HG03521 (cell line): ENCODE results near the gene ADSS1.
"Not testable (repeated sequence)": the region's sequence is repeated elsewhere in the genome, so short reads cannot be mapped to it uniquely, and the experiment has no call there.

ENCODE experiments used
- ATAC-seq: cut with Tn5 transposase; IDR thresholded peaks from one replicate; pipeline ENCODE4 v1.9.1; 2021; ENCODE audit warnings: mild to moderate bottlenecking, moderate library complexity; ENCODE audit not compliant: unreplicated experiment

Gene ADSS1

DNA sequence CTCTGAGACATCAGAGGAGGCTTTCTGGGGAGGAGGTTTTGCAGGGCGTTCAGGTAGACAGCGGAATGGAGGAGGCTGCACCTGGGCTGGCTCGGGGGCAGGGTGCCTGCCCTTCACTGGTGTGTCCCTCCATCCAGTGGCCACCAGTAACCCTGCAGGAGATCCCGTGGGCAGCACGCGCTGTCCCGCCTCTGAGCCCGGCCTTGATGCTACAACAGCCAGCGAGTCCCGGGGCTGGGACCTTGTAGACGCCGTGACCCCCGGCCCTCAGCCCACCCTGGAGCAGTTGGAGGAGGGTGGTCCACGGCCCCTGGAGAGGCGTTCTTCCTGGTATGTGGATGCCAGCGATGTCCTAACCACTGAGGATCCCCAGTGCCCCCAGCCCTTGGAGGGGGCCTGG lies 10.0 kb upstream of the ADSS1 start:
- no peak for ATAC-seq

DNA sequence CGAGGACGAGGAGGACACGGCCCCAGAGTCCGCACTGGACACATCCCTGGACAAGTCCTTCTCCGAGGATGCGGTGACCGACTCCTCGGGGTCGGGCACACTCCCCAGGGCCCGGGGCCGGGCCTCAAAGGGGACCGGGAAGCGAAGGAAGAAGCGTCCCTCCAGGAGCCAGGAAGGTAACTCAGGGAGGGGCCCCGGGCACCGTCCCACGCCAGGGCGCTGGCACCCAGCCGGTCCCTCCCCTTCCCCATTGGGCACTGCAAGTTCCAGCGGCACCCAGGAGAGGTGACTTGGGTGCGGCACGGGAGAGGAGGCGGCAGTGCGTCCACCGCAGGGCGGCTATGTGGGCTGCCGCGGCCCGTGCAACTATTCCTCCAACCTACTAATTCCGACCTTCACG lies 9.3 kb upstream of the ADSS1 start:
- no peak for ATAC-seq

DNA sequence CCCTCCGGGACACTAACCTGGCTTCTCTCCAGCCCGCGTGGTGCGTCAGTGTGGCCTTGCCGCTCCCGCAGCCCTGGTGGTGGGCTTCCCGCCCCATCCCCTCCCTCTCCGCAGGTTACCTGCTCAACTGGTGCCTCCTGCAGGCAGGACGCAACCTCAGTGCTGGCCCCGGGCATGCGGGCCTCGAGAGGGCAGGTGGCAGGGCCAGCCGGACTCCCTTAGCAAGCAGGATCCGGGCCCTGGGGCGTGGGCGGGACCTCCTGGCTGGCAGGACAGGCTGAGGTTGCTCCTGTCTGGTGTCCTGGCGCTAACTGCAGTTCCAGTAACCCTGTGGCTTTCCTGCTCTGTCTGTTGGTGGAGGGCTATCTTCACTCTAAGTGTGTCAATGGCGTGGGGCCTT lies 8.6 kb upstream of the ADSS1 start:
- no peak for ATAC-seq

DNA sequence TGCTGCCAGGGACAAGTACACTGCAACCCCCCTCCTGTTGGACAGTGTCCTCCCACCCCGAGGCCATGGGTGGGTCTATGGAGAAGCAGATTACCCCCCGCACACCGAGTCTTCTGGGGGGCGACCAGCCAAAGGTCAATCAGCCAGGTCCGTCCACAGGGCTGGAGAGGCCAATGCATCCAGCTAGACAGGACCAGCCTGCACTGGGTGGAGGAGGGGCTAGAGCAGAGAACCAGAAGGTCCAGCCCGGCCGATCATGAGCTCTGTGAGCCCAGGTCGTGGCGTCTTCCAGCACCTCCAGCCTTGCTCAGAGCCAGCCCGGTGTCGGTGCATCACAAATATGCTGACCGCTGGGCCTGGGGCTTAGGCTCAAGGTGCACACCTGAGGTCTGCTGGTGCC lies 8.2 kb upstream of the ADSS1 start:
- ATAC-seq, result no peak

DNA sequence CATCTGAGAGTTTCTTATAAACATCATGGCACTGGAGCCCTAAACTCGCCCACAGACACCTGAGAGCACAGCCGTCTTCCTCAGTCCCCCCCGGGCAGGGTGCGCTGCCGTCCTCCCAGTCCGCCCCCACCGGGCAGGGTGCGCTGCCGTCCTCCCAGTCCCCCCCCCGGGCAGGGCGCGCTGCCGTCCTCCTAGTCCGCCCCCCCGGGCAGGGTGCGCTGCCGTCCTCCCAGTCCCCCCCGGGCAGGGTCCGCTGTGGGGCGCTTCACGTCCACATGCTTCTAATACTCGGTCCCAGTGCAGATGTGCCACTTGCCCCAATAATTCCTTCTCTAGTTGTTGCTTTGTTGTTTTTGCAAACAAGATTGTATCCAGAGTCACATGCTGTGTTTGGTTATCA lies 6.9 kb upstream of the ADSS1 start:
- ATAC-seq, result no peak

DNA sequence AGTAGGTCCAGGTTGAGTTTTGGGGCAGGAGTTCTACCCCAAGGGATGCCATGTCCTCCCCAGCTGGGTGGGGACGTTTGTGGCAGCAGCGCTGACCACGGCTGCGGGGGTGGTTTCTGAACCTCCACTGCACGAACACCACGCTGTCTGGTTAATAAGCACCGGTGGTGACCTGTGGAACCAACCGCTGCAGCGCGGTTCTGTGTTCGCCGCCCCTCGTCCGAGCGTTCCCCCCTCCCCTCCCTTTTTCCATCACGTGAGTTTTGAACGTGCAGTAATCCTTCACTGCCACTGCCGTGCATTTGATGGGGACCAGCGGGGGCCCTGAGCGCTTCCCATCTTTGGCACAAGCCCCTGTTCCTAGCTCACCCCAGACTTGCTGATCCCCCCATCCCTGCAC lies 6.4 kb upstream of the ADSS1 start:
- ATAC-seq, result no peak

DNA sequence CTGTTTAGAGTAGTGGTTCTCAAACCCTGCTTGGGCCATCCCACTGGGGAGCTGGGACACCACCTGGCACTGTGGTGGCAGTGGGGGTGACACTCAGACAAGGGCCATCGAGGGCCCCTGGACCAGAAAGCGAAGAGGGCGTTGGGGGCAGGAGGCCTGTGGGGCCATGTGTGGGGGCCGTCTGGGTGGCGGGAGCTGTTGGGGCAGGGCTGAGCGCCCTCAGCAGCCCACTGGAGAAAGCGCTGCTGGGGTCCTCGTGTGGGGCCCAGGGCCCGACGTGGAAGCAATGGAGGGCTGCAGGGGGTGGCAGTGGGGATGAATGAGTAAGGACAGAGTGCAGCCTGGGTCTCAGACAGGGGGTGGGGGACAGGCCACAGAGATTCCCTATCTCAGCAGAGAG lies 5.9 kb upstream of the ADSS1 start:
- ATAC-seq, result no peak

DNA sequence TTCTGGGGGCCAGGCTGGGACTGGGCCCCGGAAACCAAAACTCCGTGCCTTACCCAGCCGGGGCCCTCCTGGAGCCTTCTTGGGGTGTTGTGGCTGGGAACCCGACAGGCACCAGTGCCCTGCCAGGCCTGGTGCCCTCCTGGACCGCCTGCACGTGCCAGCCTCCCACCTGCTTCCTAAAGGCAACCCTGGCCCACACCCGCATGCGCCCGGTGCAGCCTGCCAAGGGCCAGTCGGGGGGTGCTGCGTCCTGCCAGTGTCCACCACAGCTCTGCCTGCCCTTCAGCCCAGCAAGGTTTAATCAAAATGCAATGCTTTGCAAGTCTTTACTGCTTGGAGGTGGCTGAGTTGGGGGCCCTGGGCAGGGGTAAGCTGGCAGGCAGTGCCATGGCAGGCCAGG lies 5.2 kb upstream of the ADSS1 start:
- ATAC-seq, result no peak

DNA sequence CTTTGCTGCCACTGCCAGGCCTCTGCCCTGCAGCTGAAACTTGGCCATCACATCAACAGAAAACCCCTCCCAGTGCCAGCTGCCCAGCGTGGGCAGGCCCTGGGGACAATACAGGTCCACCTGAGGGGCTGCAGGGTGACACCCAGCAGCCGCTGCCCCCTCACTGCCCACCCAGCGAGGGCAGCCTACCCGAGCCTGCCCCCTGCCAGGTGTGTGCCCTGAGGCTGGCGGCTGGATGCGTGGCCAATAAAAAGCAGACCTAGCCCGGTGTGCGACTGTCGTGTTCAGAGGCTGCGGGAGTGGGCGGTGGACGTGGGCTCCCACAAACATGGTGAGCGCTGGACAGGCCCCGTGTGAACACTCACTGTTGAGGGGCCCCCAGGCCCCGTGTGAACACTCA lies 4.7 kb upstream of the ADSS1 start:
- ATAC-seq, result no peak

DNA sequence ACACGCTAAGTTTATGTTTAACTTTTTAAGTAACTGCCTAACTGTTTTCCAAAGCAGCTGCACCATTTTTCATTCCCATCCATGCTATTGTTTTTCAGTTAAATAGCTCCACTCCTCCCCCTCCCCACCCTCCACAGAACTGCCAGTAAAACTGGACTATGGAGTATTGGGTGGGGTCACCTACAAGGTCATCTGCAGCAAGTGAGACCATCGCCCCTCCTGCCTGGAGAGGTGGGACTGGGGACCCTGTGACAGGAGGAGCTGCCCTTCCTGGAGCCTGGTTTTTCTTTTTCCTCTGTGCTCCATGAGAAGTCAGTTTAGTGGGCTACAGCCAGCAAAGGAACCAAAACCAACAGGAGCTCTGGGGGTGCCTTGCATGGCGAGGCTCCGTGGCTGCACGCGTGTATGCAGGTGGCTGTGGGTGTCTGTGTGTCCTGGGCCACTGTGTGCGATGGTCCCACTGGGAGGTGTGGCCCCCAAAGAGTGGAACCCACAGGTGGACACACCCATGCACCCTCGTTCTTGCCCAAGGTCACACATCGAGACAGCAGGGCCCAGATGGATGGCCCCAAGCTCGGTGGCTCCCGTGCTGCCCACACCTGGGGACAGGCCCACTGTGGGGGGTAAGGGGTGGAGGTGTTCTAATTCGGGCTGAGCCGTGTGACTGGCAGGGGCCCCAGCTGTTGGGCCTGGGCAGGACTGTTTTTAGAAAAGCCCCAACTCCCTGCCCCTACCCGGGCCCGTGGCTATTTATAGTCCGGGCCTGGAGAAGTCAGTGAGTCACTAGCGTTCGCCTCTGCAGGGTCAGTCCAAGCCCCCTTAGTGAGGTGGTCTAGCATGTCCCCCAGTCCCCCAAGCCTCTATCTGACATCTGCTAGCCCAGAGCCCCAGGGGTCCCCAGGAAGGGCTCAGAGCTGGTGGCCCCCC lies 2.3 kb upstream of the ADSS1 start:
- no peak for ATAC-seq

DNA sequence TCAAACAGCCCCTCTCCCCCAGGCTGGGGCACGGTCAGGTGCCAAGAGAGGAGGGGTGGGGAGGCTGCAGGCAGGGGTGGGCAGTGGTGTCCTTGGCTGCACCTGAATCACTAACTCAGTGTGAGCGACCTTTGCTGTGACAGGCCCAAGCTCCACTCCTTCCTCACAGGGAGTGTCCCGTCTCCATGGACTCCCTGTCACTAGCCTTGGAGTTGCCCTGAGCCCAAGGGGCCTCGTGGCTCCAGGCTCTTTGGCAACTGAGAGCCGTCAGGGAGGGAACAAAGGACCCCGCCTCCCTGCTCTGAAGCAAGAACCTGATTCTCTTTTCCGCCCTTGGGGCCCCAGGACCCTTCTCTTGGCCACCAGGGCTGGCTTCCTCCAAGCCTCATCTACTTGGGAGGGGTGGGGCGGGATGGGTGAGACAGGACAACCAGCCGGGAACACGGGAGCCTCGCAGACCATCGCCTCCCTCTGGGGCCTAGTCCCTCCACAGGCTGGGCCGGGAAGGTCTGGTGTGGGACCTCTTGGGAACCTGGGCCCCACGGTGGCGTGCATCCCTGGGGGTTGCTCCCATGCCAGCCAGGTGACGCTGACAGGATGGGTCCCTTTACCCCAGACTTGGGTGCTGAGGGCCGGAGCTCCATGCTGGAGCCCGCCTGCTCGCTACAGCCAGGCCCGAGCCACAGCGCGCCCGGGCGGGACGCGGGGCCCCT lies 935 bp upstream of the ADSS1 start:
- ATAC-seq, result no peak

DNA sequence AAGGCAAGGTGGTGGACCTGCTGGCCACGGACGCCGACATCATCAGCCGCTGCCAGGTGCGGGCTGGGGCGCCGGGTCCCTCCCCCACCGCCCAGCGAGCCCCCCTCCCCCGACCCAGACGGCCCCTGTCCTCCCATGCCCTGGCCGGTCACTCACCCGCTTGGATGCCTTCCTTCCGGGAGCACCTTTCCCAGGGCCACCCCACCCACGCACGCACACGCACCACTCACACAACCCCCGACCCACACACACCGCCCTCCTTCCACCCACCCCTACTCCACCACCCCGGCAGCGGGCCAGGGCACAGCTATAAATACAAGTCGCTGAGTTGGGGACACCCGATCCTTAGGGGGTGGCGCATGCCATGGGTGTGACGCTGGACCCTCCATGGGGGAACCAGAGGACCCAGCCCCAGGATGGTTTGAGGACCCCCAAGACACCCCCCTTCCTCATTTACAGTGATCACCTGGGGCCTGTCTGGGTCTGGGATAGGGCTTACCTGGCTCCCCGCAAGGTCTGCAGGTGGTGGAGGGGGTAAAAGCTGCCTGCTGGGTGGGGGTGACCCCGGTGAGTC lies 465 bp downstream of the ADSS1 start:
- ATAC-seq, result no peak

DNA sequence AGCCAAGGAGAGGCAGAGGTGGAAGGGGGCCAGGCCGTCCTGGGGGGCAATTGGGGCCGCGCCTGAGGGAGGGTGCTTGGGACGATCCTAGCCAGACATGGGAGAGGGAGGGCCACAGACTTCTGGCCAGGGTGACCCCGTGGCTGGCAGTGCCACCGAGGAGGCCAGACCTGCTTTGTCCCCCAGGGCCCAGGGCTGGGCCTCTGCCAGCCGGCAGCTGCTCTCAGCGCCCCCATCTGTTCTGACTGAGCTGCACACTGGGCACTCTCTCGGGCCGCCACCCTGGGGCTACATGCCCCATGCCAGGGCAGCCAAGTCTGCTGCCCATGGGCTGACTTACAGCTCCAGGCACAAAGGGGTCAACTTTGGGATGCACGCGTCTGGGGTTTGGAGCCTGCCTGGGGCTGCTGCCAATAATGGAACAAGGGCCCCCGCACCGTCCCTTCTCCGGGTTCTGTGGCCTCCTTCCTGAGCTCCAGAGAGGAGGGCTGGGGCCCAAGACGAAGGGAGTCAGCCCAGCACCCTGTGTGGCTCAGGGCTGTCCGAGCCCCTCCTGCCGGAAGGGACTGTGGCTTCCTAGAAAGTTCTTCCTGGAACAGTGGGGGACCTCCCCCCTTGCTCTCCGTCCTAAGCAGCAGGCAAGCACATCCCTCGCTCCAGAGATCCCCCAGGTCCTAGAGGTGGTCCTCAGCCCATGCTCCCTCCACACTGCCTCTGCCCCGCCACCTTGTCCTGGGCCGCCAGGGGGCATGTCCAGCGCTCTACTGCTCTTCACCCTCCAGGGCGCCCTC lies 1.1 kb downstream of the ADSS1 start:
- no peak for ATAC-seq

DNA sequence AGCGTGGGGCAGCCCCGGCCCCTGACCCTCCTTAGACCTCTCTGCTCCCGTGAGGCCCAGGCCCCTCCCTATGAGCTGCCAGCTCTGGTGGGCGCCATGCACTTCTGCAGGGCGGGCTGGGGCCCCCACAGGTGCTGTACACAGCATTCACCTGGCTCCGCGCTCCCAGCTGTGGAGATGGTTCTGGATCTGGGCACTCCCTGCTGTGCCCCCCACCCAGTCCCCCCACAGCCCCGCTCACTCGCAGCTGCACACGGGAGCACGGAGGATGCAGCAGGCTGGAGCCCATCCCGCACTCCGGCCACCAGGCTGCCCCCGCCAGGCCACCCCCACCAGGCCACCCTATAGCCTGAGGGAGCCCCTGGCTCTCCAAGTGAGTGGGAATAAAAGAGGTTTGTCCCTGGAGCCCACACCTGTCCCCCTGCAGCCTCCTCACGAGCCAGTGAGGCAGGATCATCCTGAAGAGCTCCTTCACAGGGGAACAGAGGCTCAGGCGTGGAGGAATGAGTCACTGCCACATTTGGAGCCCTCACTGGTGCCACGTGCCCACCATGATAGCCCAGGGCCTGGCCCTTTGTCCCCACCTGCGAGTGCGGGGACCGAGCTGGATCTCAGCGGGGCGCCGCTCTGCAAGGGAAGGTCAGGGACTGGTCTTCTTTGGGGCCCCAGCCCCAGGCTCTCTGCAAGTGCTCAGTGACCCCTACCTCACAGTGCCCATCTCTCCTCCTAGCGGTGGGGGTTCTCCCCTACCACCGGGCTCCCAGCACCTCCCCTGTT lies 1.9 kb downstream of the ADSS1 start:
- no peak for ATAC-seq

DNA sequence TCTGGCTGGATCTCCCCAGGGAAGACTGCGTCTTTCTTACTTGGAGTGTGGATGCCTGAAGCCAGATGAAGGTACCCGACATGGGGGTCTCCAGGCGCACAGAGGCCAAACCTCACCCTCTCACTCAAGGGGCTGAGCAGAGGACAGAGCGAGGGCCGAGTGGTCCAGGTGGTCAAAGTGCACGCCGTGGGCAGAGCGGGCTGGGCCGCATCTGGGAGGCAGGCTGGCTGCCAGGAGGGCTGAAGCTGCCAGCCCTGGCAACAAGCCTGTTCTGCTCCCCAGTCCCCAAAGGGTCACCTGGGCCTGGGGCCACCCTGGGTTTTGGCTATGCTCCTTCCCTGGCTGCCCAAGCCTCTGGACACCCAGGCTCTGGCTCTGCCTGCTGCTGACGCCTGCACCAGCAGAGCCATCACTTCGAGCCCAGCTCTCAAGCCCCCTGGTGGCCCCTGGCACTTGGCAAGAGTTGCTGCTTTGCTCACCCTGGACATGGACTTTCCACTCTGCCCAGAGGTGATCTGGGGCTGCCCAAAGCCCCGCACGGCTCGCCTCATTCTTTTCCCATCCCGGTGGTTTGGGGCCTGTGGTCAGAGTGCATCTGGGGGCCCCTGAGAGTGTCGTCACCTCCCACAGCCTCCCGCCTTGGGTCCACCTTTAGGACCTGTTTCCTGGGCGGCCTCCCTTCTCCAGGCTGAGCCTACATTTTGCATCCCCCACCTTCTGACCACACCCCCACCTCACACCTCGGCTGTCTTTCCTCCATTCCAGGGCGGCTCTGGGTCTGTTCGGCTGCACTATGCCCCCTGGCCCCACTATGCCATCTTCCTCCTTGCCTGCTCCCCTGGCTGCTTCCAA lies 2.8 kb downstream of the ADSS1 start:
- ATAC-seq, result no peak

DNA sequence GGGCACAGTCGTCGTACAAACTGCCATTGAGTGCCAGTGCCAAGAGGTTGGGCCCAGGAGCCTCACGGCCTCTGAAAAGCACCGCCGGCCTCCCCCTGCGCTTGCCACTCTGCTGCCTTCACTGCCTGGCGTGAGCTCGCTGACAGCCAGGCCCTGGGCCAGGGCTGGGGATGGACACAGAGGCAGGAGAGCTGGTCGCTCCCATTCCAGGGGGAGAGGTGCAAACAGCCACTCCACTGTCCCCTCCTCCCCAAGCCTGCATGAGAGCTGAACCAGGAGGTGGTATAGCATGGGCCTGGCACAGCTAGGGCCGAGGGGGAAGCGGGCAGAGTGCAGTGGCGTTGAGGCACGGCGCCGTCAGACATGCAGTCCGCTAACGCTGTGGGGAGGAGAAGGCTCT lies 4.6 kb downstream of the ADSS1 start:
- ATAC-seq, result no peak

DNA sequence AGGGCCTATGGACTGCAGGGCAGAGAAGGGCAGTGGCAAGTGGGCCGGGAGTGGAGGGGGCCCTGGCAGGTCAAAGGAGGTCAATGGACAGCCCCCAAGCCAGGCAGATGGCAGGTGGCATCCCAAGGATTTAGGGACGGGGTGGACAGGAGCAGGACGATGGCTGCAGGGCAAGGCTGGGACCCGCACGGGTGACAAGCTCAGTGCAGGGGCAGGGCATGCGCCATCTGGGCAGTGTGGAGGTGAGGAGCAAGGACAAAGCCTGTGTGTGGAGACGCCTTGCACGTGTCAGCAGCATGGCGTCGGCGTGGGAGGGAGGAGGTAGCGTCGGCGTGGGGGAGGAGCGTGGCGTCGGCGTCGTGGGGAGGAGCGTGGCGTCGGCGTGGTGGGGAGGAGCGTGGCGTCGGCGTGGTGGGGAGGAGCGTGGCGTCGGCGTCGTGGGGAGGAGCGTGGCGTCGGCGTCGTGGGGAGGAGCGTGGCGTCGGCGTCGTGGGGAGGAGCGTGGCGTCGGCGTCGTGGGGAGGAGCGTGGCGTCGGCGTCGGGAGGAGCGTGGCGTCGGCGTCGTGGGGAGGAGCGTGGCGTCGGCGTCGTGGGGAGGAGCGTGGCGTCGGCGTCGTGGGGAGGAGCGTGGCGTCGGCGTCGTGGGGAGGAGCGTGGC lies 5.3 kb downstream of the ADSS1 start:
- ATAC-seq, result not testable (repeated sequence)

DNA sequence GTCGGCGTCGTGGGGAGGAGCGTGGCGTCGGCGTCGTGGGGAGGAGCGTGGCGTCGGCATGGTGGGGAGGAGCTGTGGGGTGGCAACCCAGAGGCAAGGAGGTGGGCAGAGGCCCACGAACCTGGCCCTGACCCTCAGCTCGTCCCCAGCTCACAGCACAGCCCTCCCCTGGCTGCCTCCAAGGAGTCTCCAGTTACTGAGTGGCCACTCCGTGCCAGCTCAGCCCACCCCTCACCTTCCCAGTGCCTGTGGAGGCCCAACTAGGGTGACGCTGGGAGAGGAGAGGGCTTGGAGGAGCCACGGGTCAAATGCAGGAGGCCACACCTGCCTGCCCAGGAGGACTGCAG lies 5.8 kb downstream of the ADSS1 start:
- ATAC-seq, result no peak

DNA sequence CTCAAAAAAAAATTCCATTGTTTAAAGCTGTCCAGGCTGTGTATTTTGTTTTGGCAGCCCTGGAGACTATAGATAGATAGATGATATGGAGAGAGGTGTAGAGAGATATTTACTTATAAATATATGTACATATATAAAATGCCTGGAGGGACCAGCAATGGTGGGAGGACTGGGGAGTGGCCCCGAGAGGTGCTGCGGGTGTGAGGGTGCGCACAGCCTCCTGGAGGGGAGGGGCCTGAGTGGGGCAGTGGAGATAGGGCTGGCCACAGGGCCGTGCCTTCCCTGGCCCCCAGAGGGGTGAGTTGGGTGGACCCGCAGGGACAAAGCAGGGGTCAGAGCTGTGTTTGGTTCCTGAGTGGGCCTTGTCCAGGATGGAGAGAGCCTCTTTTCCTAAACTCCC lies 6.5 kb downstream of the ADSS1 start:
- no peak for ATAC-seq
